Lower leg skin (tissue), 3 donors: Measurements from ENCODE around the gene COL21A1.

Experiments used
- POLR2A ChIP-seq, 2 donors: fragments of 450-650 bp; IDR thresholded peaks; one replicate each; pipeline ENCODE4 v1.6.1; 2016 to 2017; ENCODE audit warnings: antibody characterized with exemption in 2 of 2, mild to moderate bottlenecking in 1 of 2, moderate library complexity in 1 of 2
- TF ChIP-seq, protein P1 (sequence below), 3 donors: fragments of 450-650 bp; IDR thresholded peaks; one replicate each; pipeline ENCODE4 v1.5.1; 2016; ENCODE audit warnings: antibody characterized with exemption in 3 of 3, mild to moderate bottlenecking in 3 of 3, moderate library complexity in 2 of 3

DNA sequence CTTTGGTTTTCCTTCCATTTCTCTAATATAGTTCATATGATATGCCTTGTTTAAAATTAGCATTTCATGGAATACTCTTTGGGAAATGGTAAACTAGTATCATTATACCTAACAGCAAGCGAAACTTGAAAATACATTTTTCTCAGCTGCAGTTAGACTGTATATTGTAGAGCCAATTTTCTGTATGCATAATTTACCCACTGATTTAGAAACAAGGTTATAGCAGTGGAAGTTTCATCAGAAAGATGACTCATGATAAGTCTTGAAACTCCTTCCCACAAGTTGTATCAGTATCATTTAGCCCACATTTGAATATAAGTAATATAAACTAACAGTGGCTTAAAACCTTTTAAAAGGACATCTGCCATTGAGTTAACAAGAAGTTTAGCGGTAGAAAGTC is 207.2 kb downstream of the COL21A1 start:
- TF ChIP-seq POLR2A (IDR thresholded peaks at IDR 0.05): no peak
- TF ChIP-seq, protein P1, sequence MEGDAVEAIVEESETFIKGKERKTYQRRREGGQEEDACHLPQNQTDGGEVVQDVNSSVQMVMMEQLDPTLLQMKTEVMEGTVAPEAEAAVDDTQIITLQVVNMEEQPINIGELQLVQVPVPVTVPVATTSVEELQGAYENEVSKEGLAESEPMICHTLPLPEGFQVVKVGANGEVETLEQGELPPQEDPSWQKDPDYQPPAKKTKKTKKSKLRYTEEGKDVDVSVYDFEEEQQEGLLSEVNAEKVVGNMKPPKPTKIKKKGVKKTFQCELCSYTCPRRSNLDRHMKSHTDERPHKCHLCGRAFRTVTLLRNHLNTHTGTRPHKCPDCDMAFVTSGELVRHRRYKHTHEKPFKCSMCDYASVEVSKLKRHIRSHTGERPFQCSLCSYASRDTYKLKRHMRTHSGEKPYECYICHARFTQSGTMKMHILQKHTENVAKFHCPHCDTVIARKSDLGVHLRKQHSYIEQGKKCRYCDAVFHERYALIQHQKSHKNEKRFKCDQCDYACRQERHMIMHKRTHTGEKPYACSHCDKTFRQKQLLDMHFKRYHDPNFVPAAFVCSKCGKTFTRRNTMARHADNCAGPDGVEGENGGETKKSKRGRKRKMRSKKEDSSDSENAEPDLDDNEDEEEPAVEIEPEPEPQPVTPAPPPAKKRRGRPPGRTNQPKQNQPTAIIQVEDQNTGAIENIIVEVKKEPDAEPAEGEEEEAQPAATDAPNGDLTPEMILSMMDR (IDR thresholded peaks at IDR 0.05): no peak
